ENCODE data around the gene SMIM33. TPM values are rescaled to one million over a fixed set of nuclear protein-coding genes. Genes with fewer than 3 reads are reported as not detected.

Gene SMIM33
- total RNA-seq, 6 experiments from 2014 or later = not detected

DNA sequence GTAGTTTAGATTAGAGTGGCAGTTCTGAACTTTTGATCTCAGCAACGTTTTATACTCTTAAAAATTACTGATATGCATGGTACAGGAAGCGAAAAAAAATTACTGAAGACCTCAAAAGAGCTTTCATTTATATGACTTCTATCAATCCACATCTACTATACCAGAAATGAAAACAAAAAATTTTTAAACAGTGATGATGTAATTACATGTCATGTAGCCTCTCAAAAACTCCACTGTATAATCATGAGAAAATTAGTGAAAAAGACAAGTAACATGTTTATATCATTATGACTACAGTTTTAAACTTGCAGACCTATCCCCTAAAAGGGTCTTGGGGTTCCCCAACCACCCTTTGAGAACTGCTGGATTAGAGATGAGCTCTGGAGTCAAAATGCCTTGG, 40.8 kb upstream of the SMIM33 start:
- Histone ChIP-seq H3K27me3 (no peaks in the 10 kb centered on the region), H3K4me3 (no peak overlapping the region), H3K27ac (no peak overlapping the region), H3K36me3 (no peaks in the 10 kb centered on the region), H3K9me3 (no peaks in the 10 kb centered on the region), H3K4me1 (no peaks in the 10 kb centered on the region)
- TF ChIP-seq, protein P1, sequence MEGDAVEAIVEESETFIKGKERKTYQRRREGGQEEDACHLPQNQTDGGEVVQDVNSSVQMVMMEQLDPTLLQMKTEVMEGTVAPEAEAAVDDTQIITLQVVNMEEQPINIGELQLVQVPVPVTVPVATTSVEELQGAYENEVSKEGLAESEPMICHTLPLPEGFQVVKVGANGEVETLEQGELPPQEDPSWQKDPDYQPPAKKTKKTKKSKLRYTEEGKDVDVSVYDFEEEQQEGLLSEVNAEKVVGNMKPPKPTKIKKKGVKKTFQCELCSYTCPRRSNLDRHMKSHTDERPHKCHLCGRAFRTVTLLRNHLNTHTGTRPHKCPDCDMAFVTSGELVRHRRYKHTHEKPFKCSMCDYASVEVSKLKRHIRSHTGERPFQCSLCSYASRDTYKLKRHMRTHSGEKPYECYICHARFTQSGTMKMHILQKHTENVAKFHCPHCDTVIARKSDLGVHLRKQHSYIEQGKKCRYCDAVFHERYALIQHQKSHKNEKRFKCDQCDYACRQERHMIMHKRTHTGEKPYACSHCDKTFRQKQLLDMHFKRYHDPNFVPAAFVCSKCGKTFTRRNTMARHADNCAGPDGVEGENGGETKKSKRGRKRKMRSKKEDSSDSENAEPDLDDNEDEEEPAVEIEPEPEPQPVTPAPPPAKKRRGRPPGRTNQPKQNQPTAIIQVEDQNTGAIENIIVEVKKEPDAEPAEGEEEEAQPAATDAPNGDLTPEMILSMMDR (IDR thresholded peaks at IDR 0.05) = no peak
- no peak for TF ChIP-seq POLR2A (IDR thresholded peaks at IDR 0.05)
- WGBS (ENCODE audit: insufficient coverage, low coverage, low lambda C conversion rate, missing lambda C conversion rate) = 79% methylated on average over 2 of the region's 2 CpGs
- ATAC-seq (no peak), DNase-seq (no peak)
- intact Hi-C loops (cut with DNase I) = no loop called here

DNA sequence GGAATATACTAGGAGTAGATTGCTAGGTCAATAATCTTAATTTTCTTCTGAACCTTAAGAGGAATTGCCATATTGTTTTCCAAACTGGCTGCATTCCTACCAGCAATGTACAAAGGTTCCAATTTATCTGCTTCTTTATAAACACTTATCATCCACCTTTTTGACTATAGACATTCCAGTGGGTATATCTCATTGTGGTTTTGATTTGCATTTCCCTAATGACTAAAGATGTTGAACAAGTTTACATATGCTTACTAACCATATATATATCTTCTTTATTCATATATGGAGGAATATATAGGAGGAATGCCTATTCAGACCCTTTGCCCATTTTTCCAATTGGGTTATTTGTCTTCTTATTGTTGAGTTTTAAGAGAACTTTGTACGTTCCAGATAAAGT, 39.1 kb upstream of the SMIM33 start:
- H3K27me3 ChIP-seq = no peaks in the 10 kb centered on the region
- no peak overlapping the region for H3K4me3 ChIP-seq
- intact Hi-C loops (cut with DNase I) = no loop called here
- WGBS (ENCODE audit: insufficient coverage, low coverage, low lambda C conversion rate, missing lambda C conversion rate) = 91% methylated on average over 1 of the region's 1 CpG
- ATAC-seq (no peak), DNase-seq (no peak)
- no peaks in the 10 kb centered on the region for H3K9me3 ChIP-seq
- no peaks in the 10 kb centered on the region for H3K36me3 ChIP-seq
- TF ChIP-seq POLR2A (IDR thresholded peaks at IDR 0.05) = no peak
- TF ChIP-seq, protein P1 (IDR thresholded peaks at IDR 0.05) = no peak
- H3K27ac ChIP-seq = no peak overlapping the region
- H3K4me1 ChIP-seq = no peaks in the 10 kb centered on the region

DNA sequence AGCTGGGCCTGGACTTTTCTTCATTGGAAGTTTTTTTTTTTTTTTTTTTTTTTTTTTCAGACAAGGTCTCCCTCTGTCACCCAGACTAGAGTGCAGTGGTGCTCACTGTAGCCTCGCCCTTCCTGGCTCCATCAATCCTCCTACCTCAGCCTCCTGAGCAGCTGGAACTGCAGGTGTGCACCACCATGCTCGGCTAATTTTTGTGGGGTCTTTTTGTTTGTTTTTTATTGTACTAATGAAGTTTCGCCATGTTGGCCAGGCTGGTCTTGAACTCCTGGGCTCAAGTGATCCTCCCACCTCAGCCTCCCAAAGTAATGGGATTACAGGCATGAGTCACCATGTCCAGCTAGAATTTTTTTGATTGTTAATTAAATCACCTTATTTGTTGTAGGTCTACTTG, 35.1 kb upstream of the SMIM33 start:
- no peaks in the 10 kb centered on the region for H3K9me3 ChIP-seq
- no peaks in the 10 kb centered on the region for H3K27me3 ChIP-seq
- intact Hi-C loops (cut with DNase I) = no loop called here
- TF ChIP-seq, protein P1 (IDR thresholded peaks at IDR 0.05) = no peak
- no peak for TF ChIP-seq POLR2A (IDR thresholded peaks at IDR 0.05)
- H3K27ac ChIP-seq = no peak overlapping the region
- WGBS (ENCODE audit: insufficient coverage, low coverage, low lambda C conversion rate, missing lambda C conversion rate) = 75% methylated on average over 1 of the region's 3 CpGs
- H3K36me3 ChIP-seq = no peaks in the 10 kb centered on the region
- ATAC-seq (no peak), DNase-seq (no peak)
- peaks cover 0 to 3% (median under 1%) of the 10 kb centered on the region in 4 donors for H3K4me1 ChIP-seq
- no peak overlapping the region for H3K4me3 ChIP-seq

DNA sequence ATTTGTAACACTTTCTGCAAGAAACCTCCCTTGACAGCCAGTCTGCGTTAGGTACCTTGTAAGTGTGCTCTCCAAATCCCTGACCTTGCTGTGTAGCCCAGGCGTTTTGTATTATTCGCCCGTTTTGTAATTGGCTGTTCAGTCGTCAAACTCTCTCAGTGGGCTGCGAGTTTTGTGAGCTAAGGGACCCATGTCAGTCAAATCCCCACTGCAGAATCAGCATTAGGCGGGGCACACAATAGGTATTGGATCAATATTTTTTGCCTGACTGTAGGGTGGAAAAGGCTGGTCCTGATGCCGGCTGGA, 32.1 kb upstream of the SMIM33 start:
- peaks cover 0 to 3% (median under 1%) of the 10 kb centered on the region in 4 donors for H3K4me1 ChIP-seq
- DNase-seq = peak in 1 of 3 donors; percentile 32
- no peaks in the 10 kb centered on the region for H3K27me3 ChIP-seq
- no peak overlapping the region for H3K27ac ChIP-seq
- H3K9me3 ChIP-seq = no peaks in the 10 kb centered on the region
- no peaks in the 10 kb centered on the region for H3K36me3 ChIP-seq
- TF ChIP-seq, protein P1 (IDR thresholded peaks at IDR 0.05) = no peak
- no peak for TF ChIP-seq POLR2A (IDR thresholded peaks at IDR 0.05)
- 24% methylated on average over 4 of the region's 8 CpGs for WGBS (ENCODE audit: insufficient coverage, low coverage, low lambda C conversion rate, missing lambda C conversion rate)
- intact Hi-C loops (cut with DNase I) = no loop called here
- peak overlapping the region; percentile 66 to 94 (median 76) for H3K4me3 ChIP-seq
- no peak for ATAC-seq

All from right lobe of liver (tissue), 6 donors.